PFSK-1 (cell line): ENCODE results near the gene HMGCL.

Source experiments
- FOXP2 ChIP-seq: optimal IDR thresholded peaks from 2 replicates; pipeline ENCODE3; 2011; ENCODE audit warnings: borderline replicate concordance, control low read depth, inconsistent platforms; ENCODE audit not compliant: insufficient read depth; ENCODE audit errors: extremely low read length, extremely low read depth
- POLR2AphosphoS5 ChIP-seq: IDR thresholded peaks from 2 replicates; pipeline ENCODE4 v1.6.1; 2012; ENCODE audit warnings: low read depth, mild to moderate bottlenecking, control low read depth, low read length, moderate library complexity
- REST ChIP-seq, 2 experiments: IDR thresholded peaks; 2 replicates each; pipeline versions ENCODE4 v1.6.1 to v1.8.0; 2011 to 2012; ENCODE audit warnings: low read depth in 2 of 2, low read length in 2 of 2, control low read depth in 1 of 2, inconsistent platforms in 1 of 2, mild to moderate bottlenecking in 1 of 2, moderate library complexity in 1 of 2; ENCODE audit not compliant: insufficient read depth in 1 of 2
- SIN3A ChIP-seq: IDR thresholded peaks from 2 replicates; pipeline ENCODE4 v1.6.1; 2012; ENCODE audit warnings: mild to moderate bottlenecking, low read length, moderate library complexity, borderline replicate concordance; ENCODE audit not compliant: insufficient read depth
- TAF1 ChIP-seq: IDR thresholded peaks from 2 replicates; pipeline ENCODE4 v1.6.1; 2012; ENCODE audit warnings: low read length, control low read depth, borderline replicate concordance; ENCODE audit not compliant: insufficient read depth

HMGCL gene

GRCh38 chr1:23837908-23838307 lies 12.7 kb upstream of the HMGCL start:
- no peak for TF ChIP-seq POLR2AphosphoS5
- no peak for TF ChIP-seq FOXP2
- no peak for TF ChIP-seq SIN3A
- TF ChIP-seq REST (IDR thresholded peaks at IDR 0.05; ENCODE audit: insufficient read depth in 1 of 2, low read depth in 2 of 2, low read length in 2 of 2), result no peak
- no peak for TF ChIP-seq TAF1

GRCh38 chr1:23836037-23836436 lies 10.8 kb upstream of the HMGCL start:
- no peak for TF ChIP-seq REST (IDR thresholded peaks at IDR 0.05; ENCODE audit: insufficient read depth in 1 of 2, low read depth in 2 of 2, low read length in 2 of 2)

- no peak for TF ChIP-seq POLR2AphosphoS5
- TF ChIP-seq TAF1, result no peak
- TF ChIP-seq SIN3A, result no peak
- TF ChIP-seq REST (IDR thresholded peaks at IDR 0.05; ENCODE audit: insufficient read depth in 1 of 2, low read depth in 2 of 2, low read length in 2 of 2), result no peak
- TF ChIP-seq FOXP2, result no peak
Observed at GRCh38 chr1:23827717-23828116, 2.5 kb upstream of the HMGCL start.

GRCh38 chr1:23825762-23826522 lies 713 bp upstream of the HMGCL start:
- TF ChIP-seq POLR2AphosphoS5 (no peak), REST (IDR thresholded peaks at IDR 0.05; ENCODE audit: insufficient read depth in 1 of 2, low read depth in 2 of 2, low read length in 2 of 2) (no peak)

GRCh38 chr1:23824711-23825075 lies 536 bp downstream of the HMGCL start:
- no peak for TF ChIP-seq FOXP2
- no peak for TF ChIP-seq REST (IDR thresholded peaks at IDR 0.05; ENCODE audit: insufficient read depth in 1 of 2, low read depth in 2 of 2, low read length in 2 of 2)
- no peak for TF ChIP-seq SIN3A
- TF ChIP-seq TAF1, result no peak
- no peak for TF ChIP-seq POLR2AphosphoS5
